Heart right ventricle (tissue), 16 donors: ENCODE measurements around the gene SLC25A13. TPM values are rescaled to one million over a fixed set of nuclear protein-coding genes. Genes with fewer than 3 reads are reported as not detected.

ENCODE experiments used
- ATAC-seq, 8 donors: fragments of 200-7000 bp; cut with Tn5 transposase; one replicate each; pipeline ENCODE4 v1.9.1; 2020; ENCODE audit warnings: mild to moderate bottlenecking in 8 of 8, moderate library complexity in 8 of 8, moderate number of reproducible peaks in 1 of 8
- DNase-seq, 2 donors: peaks; one replicate each; pipeline ENCODE4 v3.0.0-alpha.2; 2020
- H3K27ac ChIP-seq, 10 donors: fragments of 200-600 bp; sonication (generic) in 2 of 10; one replicate each; pipeline versions ENCODE4 v1.5.0 to v1.8.0; 2020 to 2022; ENCODE audit warnings: mild to moderate bottlenecking in 3 of 10
- H3K27me3 ChIP-seq, 7 donors: fragments of 200-600 bp; one replicate each; pipeline ENCODE4 v1.8.0; 2021 to 2022; ENCODE audit warnings: mild to moderate bottlenecking in 2 of 7
- H3K36me3 ChIP-seq, 9 donors: fragments of 200-600 bp; sonication (generic) in 1 of 9; one replicate each; pipeline versions ENCODE4 v1.5.0 to v1.8.0; 2020 to 2022; ENCODE audit warnings: mild to moderate bottlenecking in 2 of 9
- H3K4me1 ChIP-seq, 9 donors: fragments of 200-600 bp; sonication (generic) in 1 of 9; one replicate each; pipeline versions ENCODE4 v1.5.0 to v1.8.0; 2020 to 2022; ENCODE audit warnings: mild to moderate bottlenecking in 4 of 9
- H3K4me3 ChIP-seq, 10 donors: fragments of 200-600 bp; sonication (generic) in 2 of 10; one replicate each; pipeline versions ENCODE4 v1.5.0 to v1.8.0; 2020 to 2022; ENCODE audit warnings: mild to moderate bottlenecking in 7 of 10, moderate library complexity in 2 of 10
- H3K9me3 ChIP-seq, 11 donors: fragments of 200-600 bp in 10 of 11; sonication (generic) in 2 of 11; one replicate each; pipeline versions ENCODE4 v1.5.0 to v1.8.0; 2013 to 2022; ENCODE audit warnings: mild to moderate bottlenecking in 2 of 11, control low read depth in 1 of 11, moderate library complexity in 1 of 11
- CTCF ChIP-seq, 9 donors: fragments of 200-600 bp; sonication (generic) in 2 of 9; IDR thresholded peaks; one replicate each; pipeline versions ENCODE4 v1.5.0 to v1.8.0; 2021 to 2022; ENCODE audit warnings: antibody characterized with exemption in 9 of 9, mild to moderate bottlenecking in 5 of 9, moderate library complexity in 1 of 9
- WGBS, 2 donors: extraction: QIAGEN DNeasy Blood & Tissue Kit; methylation state at CpG; one replicate each; pipeline ENCODE4 v1.1.7; 2013; ENCODE audit warnings: inconsistent platforms in 1 of 2; 5-methylcytosine and 5-hydroxymethylcytosine counted together
- intact Hi-C, 10 donors: fragments of 100-400 bp; cut with DNase I; formaldehyde crosslinking; loops; one replicate each; pipeline versions ENCODE4 v1.11.1 to v1.14.2; 2022
- polyA plus RNA-seq, 2 donors: library from polyadenylated mRNA; stranded (reverse); fragments of 200-250 nt; gene quantifications; one replicate each; pipeline ENCODE4 v1.2.3, GENCODE V29; 2013
- total RNA-seq, 10 donors: library from RNA; stranded (reverse); fragmentation: NEBNext Ultra II Directional in 3 of 10; extraction: Animal tissue kit (Norgen Biotek cat#: 25700) in 3 of 10; gene quantifications; one replicate each; pipeline versions ENCODE4 v1.2.1 to v1.2.4, GENCODE V29; 2021 to 2023
- donor health status: Arrhythmogenic right ventricular cardiomyopathy.
- donor health status: ischemic (EF 13 %, LVEDD 7.1; RV severe dilation, severe dysfunction).
- donor health status: healthy with polysubstance abuse.
- donor health status: DM: no; HTN: yes; CAD: no.
- donor health status: DM: no; HTN: no; CAD: no.
- donor health status: ischemic (EF 25% LVEDD 6.9; RV normal size, moderate dysfunction).
- donor health status: ischemic (EF 25% LVEDD 5.7; RV mildly dilated, moderate dysfunction).
- donor health status: healthy.
- donor health status: DM: yes; HTN: yes; CAD: no.
- donor health status: Ischemic cardiomyopathy.
- donor health status: ischemic (EF 35%, LVEDD 5.7; RV mildly dilated, moderate dysfunction).
- donor health status: nonischemic (EF 11% LVEDD 7.7; RV severe dilation, severe dysfunction).
- donor health status: DM: yes; HTN: yes; CAD: no.
- donor health status: PGD.
- donor health status: ischemic (EF 29% LVEDD 5.4; RV normal size, mild dysfunction).
- donor health status: nonischemic (EF 23%, LVEDD 6.1; RV moderate dilation, normal function).

Gene SLC25A13
- total and polyA plus RNA-seq, 12 donors, result 5.2 to 15.3 (median 8.7) TPM

DNA sequence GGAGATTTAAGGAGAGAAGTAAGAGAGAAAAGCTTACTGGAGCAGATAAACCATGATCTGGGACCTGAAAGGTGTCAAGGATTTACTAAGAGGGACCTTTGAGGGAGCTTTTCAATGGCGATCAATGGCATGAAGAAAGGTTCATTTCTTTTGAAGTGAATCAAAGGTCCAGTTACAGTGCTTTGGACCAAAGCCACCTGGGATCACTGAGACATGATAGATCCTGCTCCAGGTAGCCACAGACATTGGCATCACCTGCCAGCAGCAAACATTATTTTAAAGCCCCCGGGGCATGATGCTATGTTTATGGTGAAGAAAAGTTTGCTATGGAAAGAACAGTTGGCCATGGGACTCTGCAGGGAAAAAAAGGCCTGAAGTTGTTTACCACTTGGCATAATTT lies 109.4 kb downstream of the SLC25A13 start:
- Histone ChIP-seq H3K4me3 (no peak overlapping the region), H3K36me3 (peaks cover 0 to 22% (median 0%) of the 10 kb centered on the region in 9 donors), H3K4me1 (peaks cover 0 to 11% (median 0%) of the 10 kb centered on the region in 9 donors), H3K9me3 (peaks cover 0 to 8% (median 0%) of the 10 kb centered on the region in 11 donors), H3K27me3 (no peaks in the 10 kb centered on the region), H3K27ac (no peak overlapping the region)
- WGBS, 2 donors, result 98 to 100% methylated on average over 2 of the region's 2 CpGs
- no peak for DNase-seq
- intact Hi-C loops, result no loop called here
- no peak for ATAC-seq
- no peak for TF ChIP-seq CTCF (IDR thresholded peaks at IDR 0.05)

DNA sequence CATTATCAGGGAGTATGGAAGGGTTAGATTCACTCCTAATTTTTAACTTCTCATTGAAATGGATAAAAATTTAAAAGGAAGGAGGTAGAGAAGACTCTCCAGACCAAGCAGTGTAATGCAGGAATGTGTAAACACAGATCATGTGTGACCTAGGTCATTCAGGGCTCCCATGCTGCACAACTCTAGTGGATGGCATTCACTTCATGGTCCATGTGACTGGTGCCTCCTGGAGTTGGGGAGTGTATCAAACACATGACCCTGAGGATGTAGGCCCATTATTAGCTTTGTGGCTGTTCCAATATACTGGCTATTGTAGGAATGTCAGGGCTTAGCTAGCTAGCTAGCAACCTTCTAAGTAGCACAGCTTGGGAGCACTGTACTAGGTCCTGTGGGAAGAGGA lies 109.9 kb downstream of the SLC25A13 start:
- ATAC-seq (no peak), DNase-seq (no peak)
- H3K4me3 ChIP-seq, result no peak overlapping the region
- intact Hi-C loops, result no loop called here
- TF ChIP-seq CTCF (IDR thresholded peaks at IDR 0.05), result no peak
- peaks cover 0 to 11% (median 0%) of the 10 kb centered on the region in 9 donors for H3K4me1 ChIP-seq
- peaks cover 0 to 8% (median 0%) of the 10 kb centered on the region in 11 donors for H3K9me3 ChIP-seq
- H3K36me3 ChIP-seq, result peaks cover 0 to 28% (median 0%) of the 10 kb centered on the region in 9 donors
- no peaks in the 10 kb centered on the region for H3K27me3 ChIP-seq
- H3K27ac ChIP-seq, result no peak overlapping the region

DNA sequence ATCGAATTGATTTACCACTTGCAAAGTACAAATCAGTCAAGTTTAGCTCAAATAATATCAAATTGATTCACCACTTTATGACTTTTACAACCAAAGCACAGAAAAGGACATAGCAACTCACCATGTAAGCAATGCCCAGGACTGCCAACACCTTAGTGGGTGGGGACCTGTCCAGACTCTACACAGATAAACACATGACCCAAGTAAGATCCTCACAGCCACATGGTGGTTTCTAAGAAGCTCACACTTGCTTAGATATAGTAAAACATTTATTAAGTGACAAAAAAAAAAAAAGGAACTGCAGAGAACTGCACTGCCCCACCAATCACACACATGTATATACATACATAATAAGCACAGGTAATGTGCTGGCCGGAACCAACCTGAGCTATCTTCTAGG lies 116.2 kb downstream of the SLC25A13 start:
- TF ChIP-seq CTCF (IDR thresholded peaks at IDR 0.05), result no peak
- Histone ChIP-seq H3K27ac (no peak overlapping the region), H3K4me1 (peaks cover 0 to 6% (median 0%) of the 10 kb centered on the region in 9 donors), H3K36me3 (peaks cover 0 to 27% (median 0%) of the 10 kb centered on the region in 9 donors), H3K9me3 (no peaks in the 10 kb centered on the region), H3K27me3 (no peaks in the 10 kb centered on the region), H3K4me3 (no peak overlapping the region)
- intact Hi-C loops, result no loop called here
- DNase-seq (no peak), ATAC-seq (no peak)
- WGBS, 2 donors, result 98% methylated on average over 2 of the region's 2 CpGs

- no peak for TF ChIP-seq CTCF (IDR thresholded peaks at IDR 0.05)
- peaks cover 0 to 5% (median 0%) of the 10 kb centered on the region in 9 donors for H3K4me1 ChIP-seq
- H3K27me3 ChIP-seq, result no peaks in the 10 kb centered on the region
- intact Hi-C loops, result no loop called here
- H3K9me3 ChIP-seq, result no peaks in the 10 kb centered on the region
- DNase-seq, result no peak
- whole genome bisulfite sequencing, 2 donors, result 93 to 96% methylated on average over 3 of the region's 3 CpGs
- no peak overlapping the region for H3K4me3 ChIP-seq
- peaks cover 0 to 27% (median 0%) of the 10 kb centered on the region in 9 donors for H3K36me3 ChIP-seq
- ATAC-seq, result no peak
- no peak overlapping the region for H3K27ac ChIP-seq
These were observed 117.3 kb downstream of the SLC25A13 start for GRCh38 chr7:96204601-96205000.
